ENCODE results near the gene RNGTT. TPM values are rescaled to one million over a fixed set of nuclear protein-coding genes. Genes with fewer than 3 reads are reported as not detected.

The RNGTT gene
- polyA plus RNA-seq, 1 donor (not counting 4 experiments of a cell fraction or from before 2014, with no cell fraction given), result 9.7 TPM

DNA sequence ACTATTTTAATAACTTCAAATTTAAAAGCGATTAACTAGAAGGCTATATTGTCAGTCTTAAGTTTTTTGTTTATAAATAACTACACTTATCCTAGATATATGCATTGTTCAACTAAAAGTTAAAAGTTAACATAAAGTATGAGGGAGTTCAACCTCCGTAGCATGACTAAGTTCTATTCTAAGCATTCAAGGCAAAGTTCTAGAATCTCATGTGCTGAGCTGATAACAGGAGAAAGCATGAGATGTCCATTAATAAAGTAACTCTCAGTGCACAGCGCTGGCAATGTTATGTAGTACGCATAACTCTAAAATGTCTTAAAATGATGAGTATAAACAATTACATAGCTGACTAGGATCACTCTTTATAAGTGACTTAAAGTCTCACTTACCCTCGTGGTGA, 264.8 kb downstream of the RNGTT start:
- Histone ChIP-seq H3K9me3 (ENCODE audit: control insufficient read depth, low read depth, low read length) (no peaks in the 10 kb centered on the region), H3K4me2 (ENCODE audit: control insufficient read depth, extremely low read depth, insufficient read depth, low read depth, low read length) (no peak overlapping the region), H4K20me1 (ENCODE audit: control insufficient read depth, extremely low read depth, insufficient read depth, low read length) (no peaks in the 10 kb centered on the region), H2AFZ (ENCODE audit: control insufficient read depth, low read length) (no peak overlapping the region), H3K9me1 (ENCODE audit: control insufficient read depth, extremely low read depth, insufficient read depth, low read length) (no peaks in the 10 kb centered on the region), H3K36me3 (ENCODE audit: control insufficient read depth in 2 of 2, extremely low read depth in 1 of 2, insufficient read depth in 2 of 2, low read length in 2 of 2) (no peaks in the 10 kb centered on the region), H3K4me1 (ENCODE audit: control insufficient read depth, extremely low read depth, insufficient read depth, low read length) (no peaks in the 10 kb centered on the region), H3K4me3 (ENCODE audit: control insufficient read depth in 2 of 3, extremely low read depth in 1 of 3, insufficient read depth in 2 of 3, low read depth in 1 of 3, low read length in 3 of 3) (no peak overlapping the region), H3K27ac (ENCODE audit: control insufficient read depth, insufficient read depth, low read length) (no peak overlapping the region), H3K27me3 (ENCODE audit: control insufficient read depth, extremely low read depth, insufficient read depth, low read length) (no peaks in the 10 kb centered on the region), H3K9ac (ENCODE audit: control insufficient read depth, extremely low read depth, insufficient read depth, low read length) (no peak overlapping the region), H3K79me2 (ENCODE audit: control insufficient read depth, insufficient read depth, low read length) (no peaks in the 10 kb centered on the region)
- DNase-seq (ENCODE audit: low read depth, low spot score), result no peak
- TF ChIP-seq, protein P1, sequence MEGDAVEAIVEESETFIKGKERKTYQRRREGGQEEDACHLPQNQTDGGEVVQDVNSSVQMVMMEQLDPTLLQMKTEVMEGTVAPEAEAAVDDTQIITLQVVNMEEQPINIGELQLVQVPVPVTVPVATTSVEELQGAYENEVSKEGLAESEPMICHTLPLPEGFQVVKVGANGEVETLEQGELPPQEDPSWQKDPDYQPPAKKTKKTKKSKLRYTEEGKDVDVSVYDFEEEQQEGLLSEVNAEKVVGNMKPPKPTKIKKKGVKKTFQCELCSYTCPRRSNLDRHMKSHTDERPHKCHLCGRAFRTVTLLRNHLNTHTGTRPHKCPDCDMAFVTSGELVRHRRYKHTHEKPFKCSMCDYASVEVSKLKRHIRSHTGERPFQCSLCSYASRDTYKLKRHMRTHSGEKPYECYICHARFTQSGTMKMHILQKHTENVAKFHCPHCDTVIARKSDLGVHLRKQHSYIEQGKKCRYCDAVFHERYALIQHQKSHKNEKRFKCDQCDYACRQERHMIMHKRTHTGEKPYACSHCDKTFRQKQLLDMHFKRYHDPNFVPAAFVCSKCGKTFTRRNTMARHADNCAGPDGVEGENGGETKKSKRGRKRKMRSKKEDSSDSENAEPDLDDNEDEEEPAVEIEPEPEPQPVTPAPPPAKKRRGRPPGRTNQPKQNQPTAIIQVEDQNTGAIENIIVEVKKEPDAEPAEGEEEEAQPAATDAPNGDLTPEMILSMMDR (optimal IDR thresholded peaks at IDR 0.05 in 1 of 3, IDR thresholded peaks at IDR 0.05 in 1 of 3, conservative IDR thresholded peaks at IDR 0.05 in 1 of 3; ENCODE audit: extremely low read depth in 1 of 3, insufficient read depth in 2 of 3, low read length in 3 of 3), result no peak
- no peak for TF ChIP-seq EZH2 (IDR thresholded peaks at IDR 0.05; ENCODE audit: low read length)
- no peak for FAIRE-seq
- dilution Hi-C loops (cut with MboI; ENCODE audit: extremely low pct_ligation_motif_present, low sequenced_read_pairs), result no loop called here

- FAIRE-seq (no peak), DNase-seq (ENCODE audit: low read depth, low spot score) (no peak)
- Histone ChIP-seq H3K79me2 (ENCODE audit: control insufficient read depth, insufficient read depth, low read length) (no peaks in the 10 kb centered on the region), H3K36me3 (ENCODE audit: control insufficient read depth in 2 of 2, extremely low read depth in 1 of 2, insufficient read depth in 2 of 2, low read length in 2 of 2) (no peaks in the 10 kb centered on the region), H4K20me1 (ENCODE audit: control insufficient read depth, extremely low read depth, insufficient read depth, low read length) (no peaks in the 10 kb centered on the region), H3K4me1 (ENCODE audit: control insufficient read depth, extremely low read depth, insufficient read depth, low read length) (no peaks in the 10 kb centered on the region), H3K9me1 (ENCODE audit: control insufficient read depth, extremely low read depth, insufficient read depth, low read length) (no peaks in the 10 kb centered on the region), H3K4me2 (ENCODE audit: control insufficient read depth, extremely low read depth, insufficient read depth, low read depth, low read length) (no peak overlapping the region), H2AFZ (ENCODE audit: control insufficient read depth, low read length) (no peak overlapping the region), H3K27me3 (ENCODE audit: control insufficient read depth, extremely low read depth, insufficient read depth, low read length) (no peaks in the 10 kb centered on the region), H3K4me3 (ENCODE audit: control insufficient read depth in 2 of 3, extremely low read depth in 1 of 3, insufficient read depth in 2 of 3, low read depth in 1 of 3, low read length in 3 of 3) (no peak overlapping the region), H3K27ac (ENCODE audit: control insufficient read depth, insufficient read depth, low read length) (no peak overlapping the region), H3K9me3 (ENCODE audit: control insufficient read depth, low read depth, low read length) (no peaks in the 10 kb centered on the region), H3K9ac (ENCODE audit: control insufficient read depth, extremely low read depth, insufficient read depth, low read length) (no peak overlapping the region)
- dilution Hi-C loops (cut with MboI; ENCODE audit: extremely low pct_ligation_motif_present, low sequenced_read_pairs), result no loop called here
- TF ChIP-seq, protein P1 (optimal IDR thresholded peaks at IDR 0.05 in 1 of 3, IDR thresholded peaks at IDR 0.05 in 1 of 3, conservative IDR thresholded peaks at IDR 0.05 in 1 of 3; ENCODE audit: extremely low read depth in 1 of 3, insufficient read depth in 2 of 3, low read length in 3 of 3), result no peak
Measured at GRCh38 chr6:88695937-88696336, 267.5 kb downstream of the RNGTT start.
